C4-2B (cell line): ENCODE results near the gene NTRK2.

ENCODE experiments used
- ZFX ChIP-seq: fragments of 450-650 bp; IDR thresholded peaks from 2 replicates; pipeline ENCODE4 v1.6.1; 2017
- TF ChIP-seq, protein P1 (sequence below): fragments of 450-650 bp; conservative IDR thresholded peaks from 2 replicates; pipeline ENCODE4 v1.5.1; 2017; ENCODE audit warnings: mild to moderate bottlenecking

DNA sequence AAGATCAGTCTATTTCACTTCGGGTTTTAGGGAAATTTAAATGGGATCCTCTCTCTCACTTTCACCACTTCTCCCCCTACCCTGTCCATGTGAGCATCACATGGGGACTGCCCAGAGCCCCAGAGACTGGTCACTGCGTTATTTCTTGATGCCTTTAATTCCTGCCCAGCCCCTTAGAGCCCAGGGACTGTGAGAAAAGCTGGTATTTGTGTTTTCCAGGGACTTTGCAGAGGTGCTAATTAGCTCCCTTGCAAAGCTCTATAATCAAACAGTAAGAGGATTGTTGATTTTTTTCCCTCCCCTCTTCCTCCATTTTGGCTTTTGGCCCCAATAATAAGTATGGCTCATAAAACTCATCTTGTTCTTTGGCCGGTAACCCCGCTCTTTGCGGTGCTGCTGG lies 35.6 kb downstream of the NTRK2 start:
- TF ChIP-seq, protein P1, sequence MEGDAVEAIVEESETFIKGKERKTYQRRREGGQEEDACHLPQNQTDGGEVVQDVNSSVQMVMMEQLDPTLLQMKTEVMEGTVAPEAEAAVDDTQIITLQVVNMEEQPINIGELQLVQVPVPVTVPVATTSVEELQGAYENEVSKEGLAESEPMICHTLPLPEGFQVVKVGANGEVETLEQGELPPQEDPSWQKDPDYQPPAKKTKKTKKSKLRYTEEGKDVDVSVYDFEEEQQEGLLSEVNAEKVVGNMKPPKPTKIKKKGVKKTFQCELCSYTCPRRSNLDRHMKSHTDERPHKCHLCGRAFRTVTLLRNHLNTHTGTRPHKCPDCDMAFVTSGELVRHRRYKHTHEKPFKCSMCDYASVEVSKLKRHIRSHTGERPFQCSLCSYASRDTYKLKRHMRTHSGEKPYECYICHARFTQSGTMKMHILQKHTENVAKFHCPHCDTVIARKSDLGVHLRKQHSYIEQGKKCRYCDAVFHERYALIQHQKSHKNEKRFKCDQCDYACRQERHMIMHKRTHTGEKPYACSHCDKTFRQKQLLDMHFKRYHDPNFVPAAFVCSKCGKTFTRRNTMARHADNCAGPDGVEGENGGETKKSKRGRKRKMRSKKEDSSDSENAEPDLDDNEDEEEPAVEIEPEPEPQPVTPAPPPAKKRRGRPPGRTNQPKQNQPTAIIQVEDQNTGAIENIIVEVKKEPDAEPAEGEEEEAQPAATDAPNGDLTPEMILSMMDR = no peak
- no peak for TF ChIP-seq ZFX
